K562 (cell line): Measurements from ENCODE around the gene ACTR3C.

Source experiments
- CHD4 ChIP-seq: fragments of 200-600 bp; sonication (generic); IDR thresholded peaks from 3 replicates; pipeline ENCODE4 v1.6.1; 2012; ENCODE audit warnings: low read depth, mild to moderate bottlenecking, mixed read lengths, low read length, inconsistent platforms; ENCODE audit not compliant: insufficient read depth, insufficient replicate concordance, poor library complexity, severe bottlenecking
- HNRNPLL ChIP-seq: fragments of 200-400 bp; formaldehyde crosslinking; IDR thresholded peaks from 2 replicates; pipeline ENCODE4 v1.6.1; 2017; ENCODE audit warnings: low read length, low read depth, mild to moderate bottlenecking; ENCODE audit not compliant: poor library complexity, severe bottlenecking
- MIER1 ChIP-seq: fragments of 450-650 bp; IDR thresholded peaks from 2 replicates; pipeline ENCODE4 v1.6.1; 2016; ENCODE audit warnings: antibody characterized with exemption, mild to moderate bottlenecking, low read depth
- NR4A1 ChIP-seq, 2 experiments: fragments of 250-450 bp in 1 of 2; fragments of 450-650 bp in 1 of 2; sonication (Bioruptor Pico) in 1 of 2; IDR thresholded peaks; 2 replicates each; pipeline versions ENCODE4 v1.4.0 to v1.6.1; 2016 to 2020; ENCODE audit warnings: mild to moderate bottlenecking in 2 of 2, missing compliant biosample characterization in 1 of 2, missing genetic modification characterization in 1 of 2, moderate library complexity in 1 of 2
- POLR2AphosphoS5 ChIP-seq: IDR thresholded peaks from 2 replicates; pipeline ENCODE4 v1.6.1; 2011; ENCODE audit warnings: mild to moderate bottlenecking, low read depth, low read length, moderate library complexity; ENCODE audit not compliant: control insufficient read depth, insufficient read depth
- SAFB2 ChIP-seq: fragments of 200-400 bp; formaldehyde crosslinking; IDR thresholded peaks from 2 replicates; pipeline ENCODE4 v1.6.1; 2018; ENCODE audit warnings: borderline replicate concordance, low read length, low read depth, moderate library complexity; ENCODE audit not compliant: severe bottlenecking
- SIN3A ChIP-seq, 2 experiments: fragments of 150-350 bp in 1 of 2; IDR thresholded peaks; 2 replicates each; pipeline ENCODE4 v1.6.1; 2011 to 2016; ENCODE audit warnings: borderline replicate concordance in 2 of 2, low read depth in 2 of 2, low read length in 2 of 2, mild to moderate bottlenecking in 2 of 2, moderate library complexity in 2 of 2; ENCODE audit not compliant: control insufficient read depth in 1 of 2
- TEAD4 ChIP-seq, 2 experiments: sonication (generic) in 1 of 2; formaldehyde crosslinking in 1 of 2; IDR thresholded peaks; 2 replicates each; pipeline versions ENCODE4 v1.6.1 to v1.8.0; 2012 to 2022; ENCODE audit warnings: borderline replicate concordance in 1 of 2, inconsistent platforms in 1 of 2, low read length in 1 of 2, mild to moderate bottlenecking in 1 of 2, missing genetic modification reagents in 1 of 2
- TFAM ChIP-seq: fragments of 250-450 bp; sonication (Bioruptor Pico); conservative IDR thresholded peaks from 2 replicates; pipeline ENCODE4 v1.5.0; 2021; ENCODE audit warnings: mild to moderate bottlenecking, moderate library complexity
- ZNF24 ChIP-seq: fragments of 450-650 bp; IDR thresholded peaks from 2 replicates; pipeline ENCODE4 v1.6.1; 2016
- TF ChIP-seq, protein P1 (sequence below), 3 experiments: IDR thresholded peaks in 2 of 3; conservative IDR thresholded peaks in 1 of 3; 2 replicates each; pipeline ENCODE4 v1.5.1; 2011 to 2012; ENCODE audit warnings: low read length in 3 of 3, mild to moderate bottlenecking in 3 of 3, control low read depth in 2 of 3, improper control_type of control experiment in 1 of 3, inconsistent platforms in 1 of 3, low read depth in 1 of 3, mixed read lengths in 1 of 3, moderate library complexity in 1 of 3; ENCODE audit not compliant: insufficient read depth in 2 of 3
- TF ChIP-seq, protein P2 (sequence below): sonication (generic); formaldehyde crosslinking; IDR thresholded peaks from 2 replicates; pipeline ENCODE4 v1.8.1; 2023; ENCODE audit warnings: mild to moderate bottlenecking, missing genetic modification reagents
- TF ChIP-seq, protein P3 (sequence below): fragments of 200-600 bp; sonication (generic); IDR thresholded peaks from one replicate; pipeline ENCODE4 v1.6.1; 2012; ENCODE audit warnings: mild to moderate bottlenecking, low read depth, low read length, inconsistent platforms

DNA sequence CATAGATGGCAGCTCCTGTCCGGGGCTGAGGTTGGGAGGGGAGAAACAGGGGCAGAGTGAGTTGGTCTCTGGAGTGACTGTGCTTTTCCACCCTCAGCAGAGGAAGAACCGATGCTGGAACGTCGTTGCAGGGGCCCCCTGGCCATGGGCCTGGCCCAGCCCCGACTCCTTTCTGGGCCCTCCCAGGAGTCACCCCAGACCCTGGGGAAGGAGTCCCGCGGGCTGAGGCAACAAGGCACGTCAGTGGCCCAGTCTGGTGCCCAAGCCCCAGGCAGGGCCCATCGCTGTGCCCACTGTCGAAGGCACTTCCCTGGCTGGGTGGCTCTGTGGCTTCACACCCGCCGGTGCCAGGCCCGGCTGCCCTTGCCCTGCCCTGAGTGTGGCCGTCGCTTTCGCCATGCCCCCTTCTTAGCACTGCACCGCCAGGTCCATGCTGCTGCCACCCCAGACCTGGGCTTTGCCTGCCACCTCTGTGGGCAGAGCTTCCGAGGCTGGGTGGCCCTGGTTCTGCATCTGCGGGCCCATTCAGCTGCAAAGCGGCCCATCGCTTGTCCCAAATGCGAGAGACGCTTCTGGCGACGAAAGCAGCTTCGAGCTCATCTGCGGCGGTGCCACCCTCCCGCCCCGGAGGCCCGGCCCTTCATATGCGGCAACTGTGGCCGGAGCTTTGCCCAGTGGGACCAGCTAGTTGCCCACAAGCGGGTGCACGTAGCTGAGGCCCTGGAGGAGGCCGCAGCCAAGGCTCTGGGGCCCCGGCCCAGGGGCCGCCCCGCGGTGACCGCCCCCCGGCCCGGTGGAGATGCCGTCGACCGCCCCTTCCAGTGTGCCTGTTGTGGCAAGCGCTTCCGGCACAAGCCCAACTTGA lies 48.0 kb upstream of the ACTR3C start:
- TF ChIP-seq TEAD4 (IDR thresholded peaks at IDR 0.05; ENCODE audit: low read length) (no peak), TEAD4 (CRISPR knock-in tag; IDR thresholded peaks at IDR 0.05; ENCODE audit: borderline replicate concordance) (0 out of 2 replicates have a peak, but pooled peaks have one; percentile 71), HNRNPLL (no peak), ZNF24 (no peak), POLR2AphosphoS5 (no peak), TFAM (no peak), CHD4 (no peak), NR4A1 (CRISPR knock-in tag; IDR thresholded peaks at IDR 0.05) (no peak), NR4A1 (tag; IDR thresholded peaks at IDR 0.05) (no peak), SAFB2 (no peak), SIN3A (IDR thresholded peaks at IDR 0.05; ENCODE audit: borderline replicate concordance in 2 of 2, control insufficient read depth in 1 of 2, low read depth in 2 of 2, low read length in 2 of 2) (no peak), MIER1 (no peak)
- TF ChIP-seq, protein P1, sequence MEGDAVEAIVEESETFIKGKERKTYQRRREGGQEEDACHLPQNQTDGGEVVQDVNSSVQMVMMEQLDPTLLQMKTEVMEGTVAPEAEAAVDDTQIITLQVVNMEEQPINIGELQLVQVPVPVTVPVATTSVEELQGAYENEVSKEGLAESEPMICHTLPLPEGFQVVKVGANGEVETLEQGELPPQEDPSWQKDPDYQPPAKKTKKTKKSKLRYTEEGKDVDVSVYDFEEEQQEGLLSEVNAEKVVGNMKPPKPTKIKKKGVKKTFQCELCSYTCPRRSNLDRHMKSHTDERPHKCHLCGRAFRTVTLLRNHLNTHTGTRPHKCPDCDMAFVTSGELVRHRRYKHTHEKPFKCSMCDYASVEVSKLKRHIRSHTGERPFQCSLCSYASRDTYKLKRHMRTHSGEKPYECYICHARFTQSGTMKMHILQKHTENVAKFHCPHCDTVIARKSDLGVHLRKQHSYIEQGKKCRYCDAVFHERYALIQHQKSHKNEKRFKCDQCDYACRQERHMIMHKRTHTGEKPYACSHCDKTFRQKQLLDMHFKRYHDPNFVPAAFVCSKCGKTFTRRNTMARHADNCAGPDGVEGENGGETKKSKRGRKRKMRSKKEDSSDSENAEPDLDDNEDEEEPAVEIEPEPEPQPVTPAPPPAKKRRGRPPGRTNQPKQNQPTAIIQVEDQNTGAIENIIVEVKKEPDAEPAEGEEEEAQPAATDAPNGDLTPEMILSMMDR (IDR thresholded peaks at IDR 0.05 in 2 of 3, conservative IDR thresholded peaks at IDR 0.05 in 1 of 3; ENCODE audit: insufficient read depth in 2 of 3, low read depth in 1 of 3, low read length in 3 of 3): no peak
- TF ChIP-seq, protein P2, sequence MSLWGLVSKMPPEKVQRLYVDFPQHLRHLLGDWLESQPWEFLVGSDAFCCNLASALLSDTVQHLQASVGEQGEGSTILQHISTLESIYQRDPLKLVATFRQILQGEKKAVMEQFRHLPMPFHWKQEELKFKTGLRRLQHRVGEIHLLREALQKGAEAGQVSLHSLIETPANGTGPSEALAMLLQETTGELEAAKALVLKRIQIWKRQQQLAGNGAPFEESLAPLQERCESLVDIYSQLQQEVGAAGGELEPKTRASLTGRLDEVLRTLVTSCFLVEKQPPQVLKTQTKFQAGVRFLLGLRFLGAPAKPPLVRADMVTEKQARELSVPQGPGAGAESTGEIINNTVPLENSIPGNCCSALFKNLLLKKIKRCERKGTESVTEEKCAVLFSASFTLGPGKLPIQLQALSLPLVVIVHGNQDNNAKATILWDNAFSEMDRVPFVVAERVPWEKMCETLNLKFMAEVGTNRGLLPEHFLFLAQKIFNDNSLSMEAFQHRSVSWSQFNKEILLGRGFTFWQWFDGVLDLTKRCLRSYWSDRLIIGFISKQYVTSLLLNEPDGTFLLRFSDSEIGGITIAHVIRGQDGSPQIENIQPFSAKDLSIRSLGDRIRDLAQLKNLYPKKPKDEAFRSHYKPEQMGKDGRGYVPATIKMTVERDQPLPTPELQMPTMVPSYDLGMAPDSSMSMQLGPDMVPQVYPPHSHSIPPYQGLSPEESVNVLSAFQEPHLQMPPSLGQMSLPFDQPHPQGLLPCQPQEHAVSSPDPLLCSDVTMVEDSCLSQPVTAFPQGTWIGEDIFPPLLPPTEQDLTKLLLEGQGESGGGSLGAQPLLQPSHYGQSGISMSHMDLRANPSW (CRISPR knock-in tag): no peak
- TF ChIP-seq, protein P3, sequence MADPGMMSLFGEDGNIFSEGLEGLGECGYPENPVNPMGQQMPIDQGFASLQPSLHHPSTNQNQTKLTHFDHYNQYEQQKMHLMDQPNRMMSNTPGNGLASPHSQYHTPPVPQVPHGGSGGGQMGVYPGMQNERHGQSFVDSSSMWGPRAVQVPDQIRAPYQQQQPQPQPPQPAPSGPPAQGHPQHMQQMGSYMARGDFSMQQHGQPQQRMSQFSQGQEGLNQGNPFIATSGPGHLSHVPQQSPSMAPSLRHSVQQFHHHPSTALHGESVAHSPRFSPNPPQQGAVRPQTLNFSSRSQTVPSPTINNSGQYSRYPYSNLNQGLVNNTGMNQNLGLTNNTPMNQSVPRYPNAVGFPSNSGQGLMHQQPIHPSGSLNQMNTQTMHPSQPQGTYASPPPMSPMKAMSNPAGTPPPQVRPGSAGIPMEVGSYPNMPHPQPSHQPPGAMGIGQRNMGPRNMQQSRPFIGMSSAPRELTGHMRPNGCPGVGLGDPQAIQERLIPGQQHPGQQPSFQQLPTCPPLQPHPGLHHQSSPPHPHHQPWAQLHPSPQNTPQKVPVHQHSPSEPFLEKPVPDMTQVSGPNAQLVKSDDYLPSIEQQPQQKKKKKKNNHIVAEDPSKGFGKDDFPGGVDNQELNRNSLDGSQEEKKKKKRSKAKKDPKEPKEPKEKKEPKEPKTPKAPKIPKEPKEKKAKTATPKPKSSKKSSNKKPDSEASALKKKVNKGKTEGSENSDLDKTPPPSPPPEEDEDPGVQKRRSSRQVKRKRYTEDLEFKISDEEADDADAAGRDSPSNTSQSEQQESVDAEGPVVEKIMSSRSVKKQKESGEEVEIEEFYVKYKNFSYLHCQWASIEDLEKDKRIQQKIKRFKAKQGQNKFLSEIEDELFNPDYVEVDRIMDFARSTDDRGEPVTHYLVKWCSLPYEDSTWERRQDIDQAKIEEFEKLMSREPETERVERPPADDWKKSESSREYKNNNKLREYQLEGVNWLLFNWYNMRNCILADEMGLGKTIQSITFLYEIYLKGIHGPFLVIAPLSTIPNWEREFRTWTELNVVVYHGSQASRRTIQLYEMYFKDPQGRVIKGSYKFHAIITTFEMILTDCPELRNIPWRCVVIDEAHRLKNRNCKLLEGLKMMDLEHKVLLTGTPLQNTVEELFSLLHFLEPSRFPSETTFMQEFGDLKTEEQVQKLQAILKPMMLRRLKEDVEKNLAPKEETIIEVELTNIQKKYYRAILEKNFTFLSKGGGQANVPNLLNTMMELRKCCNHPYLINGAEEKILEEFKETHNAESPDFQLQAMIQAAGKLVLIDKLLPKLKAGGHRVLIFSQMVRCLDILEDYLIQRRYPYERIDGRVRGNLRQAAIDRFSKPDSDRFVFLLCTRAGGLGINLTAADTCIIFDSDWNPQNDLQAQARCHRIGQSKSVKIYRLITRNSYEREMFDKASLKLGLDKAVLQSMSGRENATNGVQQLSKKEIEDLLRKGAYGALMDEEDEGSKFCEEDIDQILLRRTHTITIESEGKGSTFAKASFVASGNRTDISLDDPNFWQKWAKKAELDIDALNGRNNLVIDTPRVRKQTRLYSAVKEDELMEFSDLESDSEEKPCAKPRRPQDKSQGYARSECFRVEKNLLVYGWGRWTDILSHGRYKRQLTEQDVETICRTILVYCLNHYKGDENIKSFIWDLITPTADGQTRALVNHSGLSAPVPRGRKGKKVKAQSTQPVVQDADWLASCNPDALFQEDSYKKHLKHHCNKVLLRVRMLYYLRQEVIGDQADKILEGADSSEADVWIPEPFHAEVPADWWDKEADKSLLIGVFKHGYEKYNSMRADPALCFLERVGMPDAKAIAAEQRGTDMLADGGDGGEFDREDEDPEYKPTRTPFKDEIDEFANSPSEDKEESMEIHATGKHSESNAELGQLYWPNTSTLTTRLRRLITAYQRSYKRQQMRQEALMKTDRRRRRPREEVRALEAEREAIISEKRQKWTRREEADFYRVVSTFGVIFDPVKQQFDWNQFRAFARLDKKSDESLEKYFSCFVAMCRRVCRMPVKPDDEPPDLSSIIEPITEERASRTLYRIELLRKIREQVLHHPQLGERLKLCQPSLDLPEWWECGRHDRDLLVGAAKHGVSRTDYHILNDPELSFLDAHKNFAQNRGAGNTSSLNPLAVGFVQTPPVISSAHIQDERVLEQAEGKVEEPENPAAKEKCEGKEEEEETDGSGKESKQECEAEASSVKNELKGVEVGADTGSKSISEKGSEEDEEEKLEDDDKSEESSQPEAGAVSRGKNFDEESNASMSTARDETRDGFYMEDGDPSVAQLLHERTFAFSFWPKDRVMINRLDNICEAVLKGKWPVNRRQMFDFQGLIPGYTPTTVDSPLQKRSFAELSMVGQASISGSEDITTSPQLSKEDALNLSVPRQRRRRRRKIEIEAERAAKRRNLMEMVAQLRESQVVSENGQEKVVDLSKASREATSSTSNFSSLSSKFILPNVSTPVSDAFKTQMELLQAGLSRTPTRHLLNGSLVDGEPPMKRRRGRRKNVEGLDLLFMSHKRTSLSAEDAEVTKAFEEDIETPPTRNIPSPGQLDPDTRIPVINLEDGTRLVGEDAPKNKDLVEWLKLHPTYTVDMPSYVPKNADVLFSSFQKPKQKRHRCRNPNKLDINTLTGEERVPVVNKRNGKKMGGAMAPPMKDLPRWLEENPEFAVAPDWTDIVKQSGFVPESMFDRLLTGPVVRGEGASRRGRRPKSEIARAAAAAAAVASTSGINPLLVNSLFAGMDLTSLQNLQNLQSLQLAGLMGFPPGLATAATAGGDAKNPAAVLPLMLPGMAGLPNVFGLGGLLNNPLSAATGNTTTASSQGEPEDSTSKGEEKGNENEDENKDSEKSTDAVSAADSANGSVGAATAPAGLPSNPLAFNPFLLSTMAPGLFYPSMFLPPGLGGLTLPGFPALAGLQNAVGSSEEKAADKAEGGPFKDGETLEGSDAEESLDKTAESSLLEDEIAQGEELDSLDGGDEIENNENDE: no peak
